ENCODE measurements around the gene NUP214. TPM values are rescaled to one million over a fixed set of nuclear protein-coding genes. Genes with fewer than 3 reads are reported as not detected.

NUP214 gene
- total RNA-seq: 10 to 100 TPM; 29.0 to 30.8 TPM
- long read RNA-seq, partial matches to known transcripts: 16 of 21 reads
- long read RNA-seq, other reads (novel, unspliced or antisense): 5 of 21 reads

GRCh38 chr9:131125288-131126058 lies at the start of gene NUP214:
Gene NUP214, plus strand, starts transcription at chr9:131125586. Its CDS starts 119 bp downstream, at chr9:131125705.
- peak; percentile 100 for ATAC-seq
- DNase-seq: peak; percentile 99
- intact Hi-C loops (cut with DNase I): loop anchor here in 1 of 2 donors (5.0 kb wide), 1 partner anchor 58 kb away; no protein-coding TSS in a partner anchor

- DNase-seq (no peak), ATAC-seq (no peak)
- intact Hi-C loops (cut with DNase I): no loop called here
Measured at GRCh38 chr9:131076347-131077195, 48.8 kb upstream of the NUP214 start.

GRCh38 chr9:131078427-131079366 lies 46.7 kb upstream of the NUP214 start:
- DNase-seq: no peak
- intact Hi-C loops (cut with DNase I): no loop called here
- ATAC-seq: no peak

- intact Hi-C loops (cut with DNase I): no loop called here
- ATAC-seq (no peak), DNase-seq (no peak)
Measured at GRCh38 chr9:131080589-131080988, 44.8 kb upstream of the NUP214 start.

- DNase-seq (no peak), ATAC-seq (no peak)
- intact Hi-C loops (cut with DNase I): no loop called here
Measured at GRCh38 chr9:131081868-131082267, 43.5 kb upstream of the NUP214 start.

- no peak for ATAC-seq
- intact Hi-C loops (cut with DNase I): no loop called here
- DNase-seq: no peak
Measured at GRCh38 chr9:131082774-131083512, 42.4 kb upstream of the NUP214 start.

GRCh38 chr9:131084661-131085369 lies 40.6 kb upstream of the NUP214 start:
- intact Hi-C loops (cut with DNase I): no loop called here
- ATAC-seq: no peak
- no peak for DNase-seq

GRCh38 chr9:131085370-131086122 lies 39.8 kb upstream of the NUP214 start:
- no peak for DNase-seq

GRCh38 chr9:131087354-131087893 lies 38.0 kb upstream of the NUP214 start:
- ATAC-seq (no peak), DNase-seq (no peak)
- intact Hi-C loops (cut with DNase I): no loop called here

More at GRCh38 chr9:131085370-131086122, 39.8 kb upstream of the NUP214 start:
- no peak for ATAC-seq
- intact Hi-C loops (cut with DNase I): no loop called here

- intact Hi-C loops (cut with DNase I): no loop called here
- ATAC-seq: no peak
- no peak for DNase-seq
Measured at GRCh38 chr9:131090025-131090787, 35.2 kb upstream of the NUP214 start.

GRCh38 chr9:131091352-131091992 lies 33.9 kb upstream of the NUP214 start:
- DNase-seq: no peak
- ATAC-seq: no peak
- intact Hi-C loops (cut with DNase I): no loop called here

- DNase-seq (no peak), ATAC-seq (no peak)
- intact Hi-C loops (cut with DNase I): no loop called here
Measured at GRCh38 chr9:131092030-131092429, 33.4 kb upstream of the NUP214 start.

- ATAC-seq (no peak), DNase-seq (no peak)
- intact Hi-C loops (cut with DNase I): no loop called here
Measured at GRCh38 chr9:131092548-131093440, 32.6 kb upstream of the NUP214 start.

GRCh38 chr9:131094015-131094414 lies 31.4 kb upstream of the NUP214 start:
- intact Hi-C loops (cut with DNase I): no loop called here
- DNase-seq (no peak), ATAC-seq (no peak)

GRCh38 chr9:131094622-131095021 lies 30.8 kb upstream of the NUP214 start:
- ATAC-seq: peak in 1 of 2 donors; percentile 52
- intact Hi-C loops (cut with DNase I): no loop called here
- peak; percentile 54 for DNase-seq
